Activated T-cell treated with anti-CD3 and anti-CD28 coated beads for 24 hours (primary cell): ENCODE data around the gene ARF3.

ENCODE experiments used
- DNase-seq: peaks from one replicate; pipeline ENCODE4 v3.0.0-alpha.2; 2020; ENCODE audit warnings: low read depth

The ARF3 gene

GRCh38 chr12:48957141-48958048, at the start of gene ARF3:
ARF3 (minus strand) TSS chr12:48957487; CDS start chr12:48941095, 16,392 bp downstream.
- peak; percentile 86 for DNase-seq

GRCh38 chr12:49000346-49000745, 43.1 kb upstream of the ARF3 start:
- no peak for DNase-seq

GRCh38 chr12:48999371-49000131, 42.3 kb upstream of the ARF3 start, which contains the start of gene DDN:
DDN (minus strand) TSS chr12:48999375; CDS start chr12:48999287, 88 bp downstream.
- DNase-seq, result no peak

GRCh38 chr12:48998497-48999353, 41.4 kb upstream of the ARF3 start:
- DNase-seq, result no peak

- DNase-seq, result no peak
Observed at GRCh38 chr12:48997719-48998496, 40.6 kb upstream of the ARF3 start.

- DNase-seq, result no peak
Observed at GRCh38 chr12:48996794-48997718, 39.8 kb upstream of the ARF3 start.

GRCh38 chr12:48995086-48995879, 38.0 kb upstream of the ARF3 start:
- DNase-seq, result no peak

- no peak for DNase-seq
Observed at GRCh38 chr12:48994224-48995085, 37.2 kb upstream of the ARF3 start.

GRCh38 chr12:48993787-48994186, 36.5 kb upstream of the ARF3 start:
- no peak for DNase-seq

- no peak for DNase-seq
Observed at GRCh38 chr12:48991247-48992050, 34.2 kb upstream of the ARF3 start.

GRCh38 chr12:48990552-48990951, 33.3 kb upstream of the ARF3 start:
- DNase-seq, result no peak

- no peak for DNase-seq
Observed at GRCh38 chr12:48988030-48988649, 30.9 kb upstream of the ARF3 start.

- DNase-seq, result no peak
Observed at GRCh38 chr12:48986720-48987291, 29.5 kb upstream of the ARF3 start.

- DNase-seq, result no peak
Observed at GRCh38 chr12:48985901-48986300, 28.6 kb upstream of the ARF3 start.

GRCh38 chr12:48985475-48985897, 28.2 kb upstream of the ARF3 start:
- DNase-seq, result no peak

GRCh38 chr12:48982397-48983080, 25.3 kb upstream of the ARF3 start:
- no peak for DNase-seq
